ENCODE results near the gene CDH13.

CDH13 gene

DNA sequence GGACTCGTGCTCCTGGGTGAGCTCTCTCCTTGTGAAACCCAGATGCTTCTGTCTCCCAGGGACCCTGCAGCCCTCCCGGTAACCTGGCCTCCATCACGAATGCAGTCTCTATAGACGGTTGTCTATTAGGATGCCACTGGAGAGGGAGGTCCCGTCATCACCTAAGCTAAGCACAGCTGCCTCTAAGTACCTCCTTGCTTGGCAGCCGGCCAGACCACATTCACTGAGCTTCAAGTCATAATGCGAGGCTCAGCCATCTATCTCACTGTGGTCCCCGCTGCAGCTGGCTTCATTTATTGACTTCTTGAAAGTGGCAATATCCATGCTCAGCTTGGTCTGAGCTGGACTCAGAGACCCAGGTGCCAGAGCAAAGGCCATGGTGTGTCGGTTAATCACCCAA, 1106.5 kb downstream of the CDH13 start:
- no peak overlapping the region for H4K91ac ChIP-seq (ENCODE audit: low read length)
- no peak overlapping the region for H2BK12ac ChIP-seq (ENCODE audit: low read length in 2 of 2)
- H3K23ac ChIP-seq (ENCODE audit: low read length in 2 of 2), result no peak overlapping the region
- H2BK120ac ChIP-seq (ENCODE audit: low read depth, low read length), result no peak overlapping the region
- H3K4me2 ChIP-seq (ENCODE audit: low read length, poor library complexity, severe bottlenecking), result no peak overlapping the region
- DNase-seq, result no peak
- peaks cover 27% of the 10 kb centered on the region for H3K9me3 ChIP-seq (ENCODE audit: control insufficient read depth, low read length)
- H3K36me3 ChIP-seq (ENCODE audit: control insufficient read depth in 1 of 2, insufficient read depth in 2 of 2, low read depth in 1 of 2, low read length in 2 of 2), result no peaks in the 10 kb centered on the region
- H3K4me1 ChIP-seq (ENCODE audit: control insufficient read depth, insufficient read depth, low read depth, low read length), result peaks cover 3% of the 10 kb centered on the region
- H3K18ac ChIP-seq (ENCODE audit: low read depth in 1 of 2, low read length in 2 of 2), result no peak overlapping the region
- H4K8ac ChIP-seq (ENCODE audit: low read length), result no peak overlapping the region
- 66% methylated on average over 9 of the region's 9 CpGs for WGBS
- H3K27me3 ChIP-seq (ENCODE audit: control insufficient read depth in 1 of 2, insufficient read depth in 1 of 2, low read length in 2 of 2), result no peaks in the 10 kb centered on the region
- no peak overlapping the region for H3K9ac ChIP-seq (ENCODE audit: low read length)
- no peak overlapping the region for H2BK5ac ChIP-seq (ENCODE audit: low read depth, low read length, poor library complexity, severe bottlenecking)
- H2BK15ac ChIP-seq (ENCODE audit: low read depth, poor library complexity, severe bottlenecking), result no peak overlapping the region
- H2AK5ac ChIP-seq (ENCODE audit: low read length, severe bottlenecking), result no peak overlapping the region
- no peak overlapping the region for H3K27ac ChIP-seq (ENCODE audit: low read length, poor library complexity, severe bottlenecking)
- H3K79me1 ChIP-seq (replicated peaks; ENCODE audit: low read length, poor library complexity, severe bottlenecking), result no peaks in the 10 kb centered on the region
- H3K4ac ChIP-seq (ENCODE audit: low read depth in 1 of 2, low read length in 2 of 2), result no peak overlapping the region
- H3K4me3 ChIP-seq (ENCODE audit: insufficient read depth in 1 of 2, low read depth in 1 of 2, low read length in 2 of 2), result no peak overlapping the region
- no peak overlapping the region for H2AFZ ChIP-seq (ENCODE audit: low read depth, low read length)
- no peak overlapping the region for H3K14ac ChIP-seq (ENCODE audit: low read length in 2 of 2)

DNA sequence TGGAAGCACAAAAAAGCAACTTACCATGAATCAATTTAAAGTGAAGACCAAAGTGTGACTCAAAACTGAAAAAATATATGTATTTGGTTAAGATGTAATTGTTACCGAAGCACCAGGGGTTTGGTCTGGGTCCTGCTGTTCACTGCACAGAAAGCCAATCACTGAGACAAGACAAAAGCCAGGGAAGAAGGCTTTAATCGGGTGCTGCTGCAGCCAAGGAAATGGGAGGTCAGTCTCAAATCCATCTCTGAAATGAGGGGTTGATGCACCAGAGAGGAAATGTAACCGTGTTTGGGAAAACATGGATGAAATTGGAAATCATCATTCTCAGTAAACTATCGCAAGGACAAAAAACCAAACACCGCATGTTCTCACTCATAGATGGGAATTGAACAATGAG, 1107.4 kb downstream of the CDH13 start:
- no peak overlapping the region for H3K18ac ChIP-seq (ENCODE audit: low read depth in 1 of 2, low read length in 2 of 2)
- no peak overlapping the region for H4K8ac ChIP-seq (ENCODE audit: low read length)
- DNase-seq, result no peak
- no peak overlapping the region for H3K4ac ChIP-seq (ENCODE audit: low read depth in 1 of 2, low read length in 2 of 2)
- H2BK5ac ChIP-seq (ENCODE audit: low read depth, low read length, poor library complexity, severe bottlenecking), result no peak overlapping the region
- peaks cover 5% of the 10 kb centered on the region for H3K4me1 ChIP-seq (ENCODE audit: control insufficient read depth, insufficient read depth, low read depth, low read length)
- H2BK12ac ChIP-seq (ENCODE audit: low read length in 2 of 2), result no peak overlapping the region
- no peak overlapping the region for H3K4me3 ChIP-seq (ENCODE audit: insufficient read depth in 1 of 2, low read depth in 1 of 2, low read length in 2 of 2)
- no peak overlapping the region for H4K91ac ChIP-seq (ENCODE audit: low read length)
- H3K9me3 ChIP-seq (ENCODE audit: control insufficient read depth, low read length), result peaks cover 27% of the 10 kb centered on the region
- no peak overlapping the region for H3K4me2 ChIP-seq (ENCODE audit: low read length, poor library complexity, severe bottlenecking)
- H2BK15ac ChIP-seq (ENCODE audit: low read depth, poor library complexity, severe bottlenecking), result no peak overlapping the region
- no peak overlapping the region for H2AFZ ChIP-seq (ENCODE audit: low read depth, low read length)
- H3K27me3 ChIP-seq (ENCODE audit: control insufficient read depth in 1 of 2, insufficient read depth in 1 of 2, low read length in 2 of 2), result no peaks in the 10 kb centered on the region
- H3K27ac ChIP-seq (ENCODE audit: low read length, poor library complexity, severe bottlenecking), result no peak overlapping the region
- no peaks in the 10 kb centered on the region for H3K79me1 ChIP-seq (replicated peaks; ENCODE audit: low read length, poor library complexity, severe bottlenecking)
- H3K36me3 ChIP-seq (ENCODE audit: control insufficient read depth in 1 of 2, insufficient read depth in 2 of 2, low read depth in 1 of 2, low read length in 2 of 2), result no peaks in the 10 kb centered on the region
- H3K14ac ChIP-seq (ENCODE audit: low read length in 2 of 2), result no peak overlapping the region
- no peak overlapping the region for H2BK120ac ChIP-seq (ENCODE audit: low read depth, low read length)
- H3K9ac ChIP-seq (ENCODE audit: low read length), result no peak overlapping the region
- H2AK5ac ChIP-seq (ENCODE audit: low read length, severe bottlenecking), result peak overlapping the region; percentile 53
- H3K23ac ChIP-seq (ENCODE audit: low read length in 2 of 2), result no peak overlapping the region
- 43% methylated on average over 2 of the region's 5 CpGs for WGBS

DNA sequence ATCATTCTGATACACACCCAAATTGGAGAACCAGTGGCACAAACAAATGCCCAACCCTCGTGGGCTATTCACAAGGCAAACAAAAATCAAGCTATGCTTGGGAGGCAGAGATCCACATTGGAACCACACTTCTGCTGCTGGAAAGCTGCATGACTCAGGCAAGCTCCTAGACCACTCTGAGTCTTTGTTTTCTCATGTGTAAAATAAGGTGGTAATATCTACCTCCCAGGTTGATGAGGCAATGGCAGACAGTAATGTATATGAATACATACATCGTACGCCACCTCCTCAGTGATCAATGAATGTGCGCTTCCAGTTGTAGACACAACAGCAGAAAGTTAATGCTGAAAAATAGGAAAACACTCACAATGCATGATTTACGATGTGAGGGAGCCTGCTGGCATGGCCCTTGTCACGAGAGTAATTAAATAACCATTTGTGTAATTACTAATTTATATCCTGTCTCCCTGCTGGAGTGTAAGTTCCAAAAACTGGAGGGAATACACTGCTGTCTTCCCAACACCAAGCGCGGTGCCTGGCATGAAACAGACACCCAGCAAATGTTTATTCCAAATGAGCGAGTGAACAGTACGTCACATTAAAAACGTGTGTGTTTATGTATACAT, 1111.1 kb downstream of the CDH13 start:
- H2AFZ ChIP-seq (ENCODE audit: low read depth, low read length), result no peak overlapping the region
- H3K23ac ChIP-seq (ENCODE audit: low read length in 2 of 2), result no peak overlapping the region
- no peak overlapping the region for H2BK15ac ChIP-seq (ENCODE audit: low read depth, poor library complexity, severe bottlenecking)
- peaks cover 20% of the 10 kb centered on the region for H3K9me3 ChIP-seq (ENCODE audit: control insufficient read depth, low read length)
- H3K18ac ChIP-seq (ENCODE audit: low read depth in 1 of 2, low read length in 2 of 2), result no peak overlapping the region
- H3K9ac ChIP-seq (ENCODE audit: low read length), result no peak overlapping the region
- no peak overlapping the region for H4K8ac ChIP-seq (ENCODE audit: low read length)
- H3K14ac ChIP-seq (ENCODE audit: low read length in 2 of 2), result no peak overlapping the region
- no peak overlapping the region for H3K4me2 ChIP-seq (ENCODE audit: low read length, poor library complexity, severe bottlenecking)
- no peak overlapping the region for H3K4me3 ChIP-seq (ENCODE audit: insufficient read depth in 1 of 2, low read depth in 1 of 2, low read length in 2 of 2)
- H3K79me1 ChIP-seq (replicated peaks; ENCODE audit: low read length, poor library complexity, severe bottlenecking), result no peaks in the 10 kb centered on the region
- no peaks in the 10 kb centered on the region for H3K36me3 ChIP-seq (ENCODE audit: control insufficient read depth in 1 of 2, insufficient read depth in 2 of 2, low read depth in 1 of 2, low read length in 2 of 2)
- H4K91ac ChIP-seq (ENCODE audit: low read length), result no peak overlapping the region
- H3K27ac ChIP-seq (ENCODE audit: low read length, poor library complexity, severe bottlenecking), result no peak overlapping the region
- 80% methylated on average over 11 of the region's 11 CpGs for WGBS
- H2AK5ac ChIP-seq (ENCODE audit: low read length, severe bottlenecking), result no peak overlapping the region
- no peak overlapping the region for H3K4ac ChIP-seq (ENCODE audit: low read depth in 1 of 2, low read length in 2 of 2)
- no peak overlapping the region for H2BK12ac ChIP-seq (ENCODE audit: low read length in 2 of 2)
- H3K27me3 ChIP-seq (ENCODE audit: control insufficient read depth in 1 of 2, insufficient read depth in 1 of 2, low read length in 2 of 2), result no peaks in the 10 kb centered on the region
- peaks cover 6% of the 10 kb centered on the region for H3K4me1 ChIP-seq (ENCODE audit: control insufficient read depth, insufficient read depth, low read depth, low read length)
- H2BK120ac ChIP-seq (ENCODE audit: low read depth, low read length), result no peak overlapping the region
- H2BK5ac ChIP-seq (ENCODE audit: low read depth, low read length, poor library complexity, severe bottlenecking), result no peak overlapping the region
- no peak for DNase-seq

DNA sequence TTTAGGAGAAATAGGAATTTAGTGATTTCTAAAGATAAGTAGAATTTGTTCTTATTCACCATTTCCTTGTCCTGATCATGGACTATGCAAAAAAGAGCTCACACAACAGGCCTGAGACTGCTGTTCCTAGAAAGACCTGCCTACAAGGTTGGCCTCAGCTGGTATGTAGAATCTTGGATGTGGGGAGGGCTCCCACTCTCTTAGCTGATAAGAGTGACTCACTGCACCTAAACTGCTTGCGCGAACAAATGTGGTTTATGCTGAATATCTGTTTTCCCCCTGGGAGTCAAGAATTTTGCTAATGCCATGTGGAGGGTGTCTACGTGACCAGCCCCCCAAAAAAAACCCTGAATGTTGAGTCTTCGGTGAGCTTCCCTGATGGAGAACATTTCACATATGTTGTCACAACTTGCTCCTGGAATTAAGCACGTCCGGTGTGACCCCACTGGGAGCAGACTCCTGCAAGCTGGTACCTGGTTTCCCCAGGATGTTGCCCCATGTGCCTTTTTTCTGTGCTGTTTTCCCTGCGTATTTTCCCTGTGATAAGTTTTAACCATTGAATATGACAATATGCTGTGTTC, 1112.2 kb downstream of the CDH13 start:
- Histone ChIP-seq H2BK5ac (ENCODE audit: low read depth, low read length, poor library complexity, severe bottlenecking) (no peak overlapping the region), H2BK120ac (ENCODE audit: low read depth, low read length) (no peak overlapping the region), H4K91ac (ENCODE audit: low read length) (no peak overlapping the region), H2BK15ac (ENCODE audit: low read depth, poor library complexity, severe bottlenecking) (no peak overlapping the region), H3K23ac (ENCODE audit: low read length in 2 of 2) (no peak overlapping the region), H3K9me3 (ENCODE audit: control insufficient read depth, low read length) (peaks cover 14% of the 10 kb centered on the region), H3K27ac (ENCODE audit: low read length, poor library complexity, severe bottlenecking) (no peak overlapping the region), H3K9ac (ENCODE audit: low read length) (no peak overlapping the region), H2AFZ (ENCODE audit: low read depth, low read length) (no peak overlapping the region), H3K4ac (ENCODE audit: low read depth in 1 of 2, low read length in 2 of 2) (no peak overlapping the region), H3K36me3 (ENCODE audit: control insufficient read depth in 1 of 2, insufficient read depth in 2 of 2, low read depth in 1 of 2, low read length in 2 of 2) (no peaks in the 10 kb centered on the region), H4K8ac (ENCODE audit: low read length) (no peak overlapping the region), H2BK12ac (ENCODE audit: low read length in 2 of 2) (no peak overlapping the region), H3K27me3 (ENCODE audit: control insufficient read depth in 1 of 2, insufficient read depth in 1 of 2, low read length in 2 of 2) (no peaks in the 10 kb centered on the region), H3K18ac (ENCODE audit: low read depth in 1 of 2, low read length in 2 of 2) (no peak overlapping the region), H3K14ac (ENCODE audit: low read length in 2 of 2) (no peak overlapping the region), H2AK5ac (ENCODE audit: low read length, severe bottlenecking) (no peak overlapping the region), H3K4me3 (ENCODE audit: insufficient read depth in 1 of 2, low read depth in 1 of 2, low read length in 2 of 2) (no peak overlapping the region), H3K4me2 (ENCODE audit: low read length, poor library complexity, severe bottlenecking) (no peak overlapping the region), H3K4me1 (ENCODE audit: control insufficient read depth, insufficient read depth, low read depth, low read length) (peaks cover 7% of the 10 kb centered on the region), H3K79me1 (replicated peaks; ENCODE audit: low read length, poor library complexity, severe bottlenecking) (no peaks in the 10 kb centered on the region)
- 77% methylated on average over 6 of the region's 7 CpGs for WGBS
- DNase-seq, result no peak
